Measurements from ENCODE around the gene FAM168A. TPM values are rescaled to one million over a fixed set of nuclear protein-coding genes. Genes with fewer than 3 reads are reported as not detected.

Gene FAM168A
- total RNA-seq, 4 donors from 2014 or later, result 28.8 to 53.5 (median 30.6) TPM

DNA sequence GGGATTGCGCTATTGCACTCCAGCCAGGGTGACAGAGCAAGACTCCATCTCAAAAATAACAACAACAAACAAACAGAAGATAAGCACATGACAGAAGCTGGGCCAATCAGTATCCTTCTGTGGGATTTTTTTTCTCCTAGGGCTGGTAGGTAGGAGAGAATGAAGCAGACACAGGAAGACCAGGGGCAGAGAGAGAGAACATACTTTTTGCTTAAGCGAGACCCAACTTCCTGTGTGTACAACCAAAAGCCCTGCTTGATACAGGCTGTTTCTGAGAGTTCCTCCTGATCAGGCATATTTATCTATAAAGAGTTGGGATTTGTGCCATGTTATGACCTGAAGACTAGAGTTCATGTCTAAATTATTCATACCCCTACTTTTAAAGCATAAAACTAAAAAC lies 36.1 kb upstream of the FAM168A start:
- TF ChIP-seq POLR2A (IDR thresholded peaks at IDR 0.05) (no peak), EP300 (IDR thresholded peaks at IDR 0.05) (no peak)
- TF ChIP-seq, protein P1, sequence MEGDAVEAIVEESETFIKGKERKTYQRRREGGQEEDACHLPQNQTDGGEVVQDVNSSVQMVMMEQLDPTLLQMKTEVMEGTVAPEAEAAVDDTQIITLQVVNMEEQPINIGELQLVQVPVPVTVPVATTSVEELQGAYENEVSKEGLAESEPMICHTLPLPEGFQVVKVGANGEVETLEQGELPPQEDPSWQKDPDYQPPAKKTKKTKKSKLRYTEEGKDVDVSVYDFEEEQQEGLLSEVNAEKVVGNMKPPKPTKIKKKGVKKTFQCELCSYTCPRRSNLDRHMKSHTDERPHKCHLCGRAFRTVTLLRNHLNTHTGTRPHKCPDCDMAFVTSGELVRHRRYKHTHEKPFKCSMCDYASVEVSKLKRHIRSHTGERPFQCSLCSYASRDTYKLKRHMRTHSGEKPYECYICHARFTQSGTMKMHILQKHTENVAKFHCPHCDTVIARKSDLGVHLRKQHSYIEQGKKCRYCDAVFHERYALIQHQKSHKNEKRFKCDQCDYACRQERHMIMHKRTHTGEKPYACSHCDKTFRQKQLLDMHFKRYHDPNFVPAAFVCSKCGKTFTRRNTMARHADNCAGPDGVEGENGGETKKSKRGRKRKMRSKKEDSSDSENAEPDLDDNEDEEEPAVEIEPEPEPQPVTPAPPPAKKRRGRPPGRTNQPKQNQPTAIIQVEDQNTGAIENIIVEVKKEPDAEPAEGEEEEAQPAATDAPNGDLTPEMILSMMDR (IDR thresholded peaks at IDR 0.05), result no peak
- 86 to 95% methylated on average over 2 of the region's 2 CpGs for WGBS, 2 donors

DNA sequence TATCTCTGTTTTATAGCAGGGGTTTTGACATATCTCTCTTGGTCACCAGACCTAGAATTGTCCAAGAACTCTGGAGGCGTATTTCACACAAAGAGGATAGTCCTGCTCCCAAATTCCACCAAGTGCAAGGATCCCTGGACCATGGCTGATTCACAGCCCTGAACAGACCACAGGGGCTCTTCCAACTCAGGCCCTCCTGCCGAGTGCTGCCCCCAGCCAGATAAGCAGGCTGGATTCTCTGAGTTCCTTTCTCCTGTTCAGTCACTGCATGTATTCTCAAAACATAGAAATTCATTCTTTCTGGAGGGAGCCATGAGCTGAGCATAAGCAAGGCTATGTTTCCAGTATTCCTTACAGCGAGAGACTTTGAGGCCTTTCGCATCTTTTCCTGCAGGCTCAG lies 35.1 kb upstream of the FAM168A start:
- Histone ChIP-seq H3K9me3 (no peaks in the 10 kb centered on the region), H3K36me3 (no peaks in the 10 kb centered on the region), H3K4me1 (no peaks in the 10 kb centered on the region), H3K4me3 (no peak overlapping the region), H3K27ac (no peak overlapping the region), H3K27me3 (no peaks in the 10 kb centered on the region)
- WGBS, 2 donors, result 77 to 87% methylated on average over 4 of the region's 4 CpGs
- no peak for DNase-seq (ENCODE audit: low spot score in 2 of 2)
- no peak for TF ChIP-seq POLR2A (IDR thresholded peaks at IDR 0.05)
- TF ChIP-seq EP300 (IDR thresholded peaks at IDR 0.05), result no peak
- TF ChIP-seq, protein P1 (IDR thresholded peaks at IDR 0.05), result no peak

More for the DNA sequence above, 36.1 kb upstream of the FAM168A start:
- H3K4me1 ChIP-seq, result no peaks in the 10 kb centered on the region
- no peak overlapping the region for H3K27ac ChIP-seq
- H3K27me3 ChIP-seq, result no peaks in the 10 kb centered on the region
- H3K36me3 ChIP-seq, result no peaks in the 10 kb centered on the region
- DNase-seq (ENCODE audit: low spot score in 2 of 2), result no peak
- no peaks in the 10 kb centered on the region for H3K9me3 ChIP-seq
- no peak overlapping the region for H3K4me3 ChIP-seq

DNA sequence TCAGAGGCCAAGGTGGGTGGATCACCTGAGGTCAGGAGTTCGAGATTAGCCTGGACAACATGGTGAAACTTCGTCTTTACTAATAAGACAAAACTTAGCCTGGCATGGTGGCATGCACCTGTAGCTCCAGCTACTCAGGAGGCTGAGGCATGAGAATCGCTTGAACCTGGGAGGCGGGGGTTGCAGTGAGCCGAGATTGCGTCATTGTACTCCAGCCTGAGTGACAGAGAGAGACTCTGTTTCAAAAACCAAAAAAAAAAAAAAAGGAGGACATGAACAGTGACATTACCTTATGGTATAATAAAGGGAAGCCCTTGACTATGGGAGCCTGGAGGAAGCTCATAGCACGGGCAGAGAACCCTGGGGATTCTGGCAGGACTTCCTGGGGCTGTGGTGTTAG lies 32.0 kb upstream of the FAM168A start:
- DNase-seq (ENCODE audit: low spot score in 2 of 2), result no peak
- Histone ChIP-seq H3K9me3 (no peaks in the 10 kb centered on the region), H3K27me3 (no peaks in the 10 kb centered on the region), H3K4me3 (no peak overlapping the region), H3K27ac (no peak overlapping the region), H3K4me1 (peaks cover 0 to 9% (median 0%) of the 10 kb centered on the region in 4 donors), H3K36me3 (no peaks in the 10 kb centered on the region)
- TF ChIP-seq, protein P1 (IDR thresholded peaks at IDR 0.05), result no peak
- no peak for TF ChIP-seq EP300 (IDR thresholded peaks at IDR 0.05)
- 77% methylated on average over 7 of the region's 7 CpGs for WGBS, 2 donors

DNA sequence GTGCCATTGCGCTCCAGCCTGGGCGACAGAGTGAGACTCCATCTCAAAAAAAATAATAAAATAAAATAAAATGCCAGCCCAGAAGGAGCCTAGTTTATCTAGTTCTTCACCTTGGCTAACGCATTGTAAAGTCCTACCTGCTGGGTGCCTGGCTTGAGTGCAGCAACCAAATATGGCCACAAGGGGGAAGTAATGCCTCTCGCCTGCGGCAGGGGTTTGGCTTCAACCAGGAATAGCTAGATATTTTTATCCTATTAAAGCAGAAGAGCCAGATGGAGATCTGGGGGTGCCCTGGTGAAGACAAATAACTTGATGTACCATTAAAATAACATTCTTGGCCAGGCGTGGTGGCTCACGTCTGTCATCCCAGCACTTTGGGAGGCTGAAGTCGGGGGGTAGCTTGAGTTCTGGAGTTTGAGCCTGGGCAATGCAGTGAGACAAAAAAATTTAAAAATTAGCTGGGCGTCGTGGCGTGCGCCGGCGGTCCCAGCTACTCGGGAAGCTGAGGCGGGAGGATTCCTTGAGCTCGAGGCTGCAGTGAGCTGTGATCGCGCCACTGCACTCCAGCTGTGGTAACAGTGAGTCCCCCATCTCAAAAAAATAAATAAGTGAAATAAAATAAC lies 27.9 kb upstream of the FAM168A start:
- no peaks in the 10 kb centered on the region for H3K36me3 ChIP-seq
- H3K9me3 ChIP-seq, result no peaks in the 10 kb centered on the region
- H3K4me3 ChIP-seq, result peak overlapping the region in 2 of 4 donors; percentile 1 to 16
- no peak for TF ChIP-seq POLR2A (IDR thresholded peaks at IDR 0.05)
- TF ChIP-seq EP300 (IDR thresholded peaks at IDR 0.05), result no peak
- TF ChIP-seq, protein P1 (IDR thresholded peaks at IDR 0.05), result peak; percentile 87 to 95 (median 93)
- H3K27ac ChIP-seq, result no peak overlapping the region
- H3K4me1 ChIP-seq, result peaks cover 0 to 9% (median 0%) of the 10 kb centered on the region in 4 donors
- 24 to 27% methylated on average over 19 of the region's 19 CpGs for WGBS, 2 donors
- DNase-seq (ENCODE audit: low spot score in 2 of 2), result peak; percentile 64 to 73
- H3K27me3 ChIP-seq, result no peaks in the 10 kb centered on the region

DNA sequence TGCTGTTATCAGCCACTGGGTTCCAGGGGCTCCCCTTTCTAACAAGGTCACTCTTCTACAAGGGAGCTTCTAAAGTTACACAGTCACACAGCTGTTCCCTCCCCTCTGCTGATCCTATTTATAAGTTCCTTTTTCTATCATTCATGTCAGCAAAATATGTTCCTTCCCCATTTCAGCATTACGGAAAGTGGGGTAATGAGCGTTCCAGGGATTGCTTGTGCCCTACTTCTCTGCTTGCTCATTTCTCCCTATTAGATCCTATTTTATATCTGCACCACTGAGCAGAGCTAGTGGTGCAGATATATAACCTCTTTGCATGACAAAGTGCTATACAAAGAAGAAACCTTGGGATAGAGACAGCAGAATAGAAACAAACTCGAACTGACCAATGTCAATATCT lies 25.8 kb upstream of the FAM168A start:
- no peaks in the 10 kb centered on the region for H3K36me3 ChIP-seq
- no peak for DNase-seq (ENCODE audit: low spot score in 2 of 2)
- H3K27ac ChIP-seq, result no peak overlapping the region
- 65 to 69% methylated on average over 3 of the region's 3 CpGs for WGBS, 2 donors
- no peaks in the 10 kb centered on the region for H3K9me3 ChIP-seq
- no peaks in the 10 kb centered on the region for H3K27me3 ChIP-seq
- TF ChIP-seq, protein P1 (IDR thresholded peaks at IDR 0.05), result no peak
- TF ChIP-seq EP300 (IDR thresholded peaks at IDR 0.05), result peak in 1 of 2 donors; percentile 44
- no peak for TF ChIP-seq POLR2A (IDR thresholded peaks at IDR 0.05)
- H3K4me1 ChIP-seq, result peaks cover 0 to 9% (median 0%) of the 10 kb centered on the region in 4 donors
- H3K4me3 ChIP-seq, result no peak overlapping the region

Measured in tibial nerve (tissue), 4 donors.